SHP77 (cell line): Measurements from ENCODE around the gene KCNB1.

Source experiments
- DNase-seq, 2 experiments: peaks; one replicate each; lab custom pipeline; 2025; lab: John Stamatoyannopoulos, UW

KCNB1 gene

DNA sequence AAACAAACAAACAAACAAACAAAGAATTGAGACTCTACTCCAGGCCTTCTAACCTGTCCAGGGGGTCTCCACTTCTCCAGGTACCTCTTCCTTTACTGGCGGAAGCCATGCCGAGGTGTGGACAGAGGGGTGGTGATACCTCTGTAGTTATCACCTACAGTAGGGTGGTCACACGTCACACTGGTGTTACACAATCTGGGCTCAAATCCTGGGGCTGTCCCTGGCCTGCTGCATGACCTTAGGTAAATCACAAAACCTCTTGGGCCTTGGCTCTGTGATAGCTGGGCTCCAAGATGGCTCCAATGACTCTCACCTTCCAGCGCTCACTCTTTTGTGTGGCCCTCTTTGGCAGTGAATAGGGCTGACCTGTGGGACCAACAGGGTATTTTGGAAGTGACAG lies 127.8 kb downstream of the KCNB1 start:
- no peak for DNase-seq

- DNase-seq: no peak
These were observed 129.1 kb downstream of the KCNB1 start for GRCh38 chr20:49353348-49353747.

GRCh38 chr20:49352751-49353150 lies 129.7 kb downstream of the KCNB1 start:
- no peak for DNase-seq

GRCh38 chr20:49351775-49352174 lies 130.7 kb downstream of the KCNB1 start:
- no peak for DNase-seq

DNA sequence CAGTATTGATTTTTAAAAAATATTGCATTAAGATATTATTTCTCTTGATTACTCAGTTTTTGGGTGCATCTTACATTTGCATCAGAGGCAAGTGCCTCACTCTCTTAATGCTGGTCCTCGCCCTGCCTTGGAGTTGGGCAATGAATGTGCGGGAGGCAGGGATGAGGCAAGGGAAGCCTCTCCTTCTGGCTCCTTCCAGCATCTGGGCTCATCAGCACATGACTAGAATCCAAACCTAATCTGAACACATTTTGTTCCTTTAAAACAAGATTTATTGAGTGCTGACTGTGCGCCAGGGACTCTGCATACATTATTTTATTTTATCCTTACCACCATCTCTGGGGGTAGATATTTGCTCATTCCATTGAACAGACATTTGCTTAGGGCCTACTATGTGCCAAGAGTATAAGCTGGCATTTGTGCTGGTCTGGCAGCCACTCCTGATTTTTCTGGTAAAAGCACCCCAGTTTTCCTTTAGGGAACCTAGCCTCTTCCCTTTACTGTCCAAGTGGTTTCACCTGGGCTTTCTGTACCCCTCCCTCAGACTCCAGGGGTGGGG lies 132.7 kb downstream of the KCNB1 start:
- DNase-seq: no peak

GRCh38 chr20:49349078-49349477 lies 133.4 kb downstream of the KCNB1 start:
- DNase-seq: no peak

GRCh38 chr20:49348563-49348962 lies 133.9 kb downstream of the KCNB1 start:
- DNase-seq: no peak

GRCh38 chr20:49347156-49347555 lies 135.3 kb downstream of the KCNB1 start:
- DNase-seq: no peak

DNA sequence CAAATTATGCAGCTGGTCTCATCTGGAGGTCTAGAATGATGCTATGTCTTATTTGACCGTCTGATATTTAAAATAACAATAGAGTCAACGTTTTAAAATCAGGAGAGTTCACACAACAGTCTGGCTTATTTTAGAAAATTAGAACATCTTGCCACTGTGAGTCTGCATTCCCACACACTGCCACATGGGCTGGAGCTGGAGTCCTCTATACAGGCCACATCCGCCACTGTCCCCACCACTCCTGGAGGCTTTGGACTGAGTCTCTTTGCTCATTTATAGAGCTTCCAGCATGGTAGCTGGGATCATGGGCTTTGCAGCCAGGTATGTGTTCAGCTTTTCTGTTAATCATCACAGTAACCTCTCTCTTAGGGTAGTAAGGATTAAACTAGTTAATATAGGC lies 135.8 kb downstream of the KCNB1 start:
- DNase-seq: peak in 1 of 2 experiments; percentile 2

- no peak for DNase-seq
These were observed 136.9 kb downstream of the KCNB1 start for GRCh38 chr20:49345524-49345923.

DNA sequence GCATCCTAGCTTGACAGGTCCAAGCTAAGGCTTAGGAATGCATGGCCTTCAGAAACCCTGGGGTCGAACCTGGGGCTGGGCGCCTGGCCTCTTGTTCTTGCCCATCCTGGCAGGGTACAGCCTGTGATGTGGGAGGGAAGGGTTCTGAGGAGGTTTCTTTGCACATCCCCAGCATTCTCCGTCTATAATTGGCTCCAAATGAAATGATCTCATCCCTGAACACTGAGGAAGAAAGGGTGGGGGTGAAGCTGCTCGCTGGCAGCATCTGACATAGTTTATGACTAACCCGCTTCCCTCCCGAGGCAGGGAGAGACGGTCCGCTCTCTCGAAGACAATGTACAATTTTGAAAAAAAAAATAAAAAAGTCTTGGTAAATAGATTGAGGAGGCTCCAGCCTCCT lies 137.5 kb downstream of the KCNB1 start:
- peak; percentile 25 to 36 for DNase-seq

DNA sequence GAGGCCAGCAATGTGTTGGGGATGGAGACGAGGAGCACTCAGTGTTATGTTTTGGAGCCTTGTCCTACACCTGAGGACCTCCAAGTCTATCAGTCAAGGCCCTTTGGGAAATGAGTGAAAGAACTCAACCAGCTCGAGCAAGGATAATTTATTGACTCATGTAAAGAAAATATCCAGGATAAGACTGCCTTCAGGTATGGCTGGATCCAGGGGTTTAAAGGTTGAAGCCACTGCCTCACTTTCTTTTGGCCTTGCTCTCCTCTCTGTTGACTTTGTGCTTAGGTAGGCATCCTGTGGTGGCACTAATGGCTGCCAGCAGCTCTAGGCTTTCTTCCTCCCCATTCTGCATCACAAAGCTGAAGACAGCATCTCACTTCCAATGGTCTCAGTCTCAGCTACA lies 138.3 kb downstream of the KCNB1 start:
- no peak for DNase-seq

DNA sequence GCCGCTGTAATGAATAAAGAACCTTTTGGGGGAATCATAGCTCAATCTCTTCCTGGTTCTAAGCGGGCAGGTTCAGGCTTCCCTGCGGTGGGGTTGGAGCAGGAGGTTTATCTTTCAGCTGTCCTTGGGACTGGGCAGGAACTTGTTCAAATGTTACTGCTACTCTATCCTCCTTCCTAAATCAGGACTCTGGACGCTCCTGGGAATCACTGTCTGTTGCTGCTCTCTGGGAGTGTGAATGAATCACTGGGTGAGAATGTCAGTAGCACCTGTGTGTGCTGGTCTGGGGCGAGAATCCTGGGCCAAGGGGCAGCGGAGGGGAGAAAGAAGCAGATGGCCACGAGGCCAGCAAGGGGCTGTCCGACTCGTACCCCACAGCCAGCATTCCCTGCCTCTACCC lies 139.2 kb downstream of the KCNB1 start:
- no peak for DNase-seq

DNA sequence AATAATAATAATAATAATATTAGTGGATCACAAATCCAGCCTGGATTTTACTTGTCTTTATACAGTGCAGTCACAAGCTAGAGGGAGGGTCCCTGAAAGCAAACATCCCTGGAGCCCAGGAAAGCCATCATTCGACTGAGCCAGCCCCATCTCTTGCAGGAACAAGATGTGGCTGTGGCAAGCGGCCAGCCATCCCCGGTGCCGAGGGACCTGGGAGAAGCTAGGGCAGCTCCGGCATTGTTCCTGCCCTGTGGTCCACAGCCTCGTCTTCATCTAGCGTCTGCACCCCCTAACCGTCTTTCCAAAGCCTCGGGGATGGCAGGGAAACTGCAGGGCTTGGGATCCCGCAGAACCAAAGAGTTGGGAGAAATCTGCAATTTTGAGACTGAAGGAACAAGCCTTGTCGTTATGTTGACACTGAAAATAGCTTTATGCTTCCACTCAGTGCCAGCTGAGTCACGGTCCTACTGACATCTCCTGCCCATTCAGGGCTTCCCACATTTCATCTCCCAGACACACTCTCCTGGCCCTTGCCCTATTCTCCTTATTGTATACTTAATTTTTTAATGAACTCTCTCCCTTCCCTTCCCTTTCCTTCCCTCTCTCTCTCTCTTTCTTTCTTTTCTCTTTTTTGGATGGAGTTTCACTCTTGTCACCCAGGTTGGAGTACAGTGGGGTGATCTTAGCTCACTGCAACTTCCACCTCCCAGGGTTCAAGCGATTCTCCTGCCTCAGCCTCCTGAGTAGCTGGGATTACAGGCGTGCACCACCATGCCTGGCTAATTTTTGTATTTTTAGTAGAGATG lies 142.1 kb downstream of the KCNB1 start:
- DNase-seq: peak in 1 of 2 experiments; percentile 45

DNA sequence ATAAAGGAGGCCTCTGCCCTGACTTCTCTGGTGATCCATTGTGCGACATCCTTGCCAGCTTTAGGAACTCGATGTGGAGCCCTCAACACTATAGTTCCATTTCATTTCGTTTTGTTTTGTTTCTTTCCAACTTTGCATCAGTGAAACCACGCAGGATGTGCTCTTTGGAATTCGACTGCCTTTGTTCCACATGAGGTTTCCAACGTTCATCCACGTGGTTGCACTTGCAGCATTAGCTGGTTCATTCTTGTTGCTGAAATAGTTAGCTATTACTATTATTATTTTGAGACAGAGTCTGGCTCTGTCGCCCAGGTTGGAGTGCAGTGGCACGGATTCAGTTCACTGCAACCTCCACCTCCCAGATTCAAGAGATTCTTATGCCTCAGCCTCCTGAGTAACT lies 143.3 kb downstream of the KCNB1 start:
- no peak for DNase-seq

DNA sequence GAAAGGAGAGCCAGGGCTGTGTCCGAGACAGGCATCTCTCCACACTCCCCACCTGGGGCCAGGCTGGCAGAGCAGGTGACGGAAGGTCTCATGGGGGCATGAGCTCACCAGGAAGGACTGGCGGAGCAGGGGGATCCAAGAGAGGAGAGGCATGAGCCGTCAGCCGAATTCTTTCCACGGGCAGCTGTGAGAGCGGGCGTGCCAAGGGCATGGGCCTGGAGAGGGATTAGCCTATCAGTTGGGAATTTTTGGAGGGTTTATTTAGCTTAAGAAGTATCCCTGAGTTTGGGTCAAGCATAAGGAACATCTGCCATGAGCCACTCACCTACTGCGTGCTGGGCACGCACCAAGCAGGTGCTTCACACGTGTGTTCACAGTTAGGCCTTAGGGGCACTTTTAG lies 144.4 kb downstream of the KCNB1 start:
- DNase-seq: no peak

- DNase-seq: no peak
These were observed 145.1 kb downstream of the KCNB1 start for GRCh38 chr20:49337357-49337756.

DNA sequence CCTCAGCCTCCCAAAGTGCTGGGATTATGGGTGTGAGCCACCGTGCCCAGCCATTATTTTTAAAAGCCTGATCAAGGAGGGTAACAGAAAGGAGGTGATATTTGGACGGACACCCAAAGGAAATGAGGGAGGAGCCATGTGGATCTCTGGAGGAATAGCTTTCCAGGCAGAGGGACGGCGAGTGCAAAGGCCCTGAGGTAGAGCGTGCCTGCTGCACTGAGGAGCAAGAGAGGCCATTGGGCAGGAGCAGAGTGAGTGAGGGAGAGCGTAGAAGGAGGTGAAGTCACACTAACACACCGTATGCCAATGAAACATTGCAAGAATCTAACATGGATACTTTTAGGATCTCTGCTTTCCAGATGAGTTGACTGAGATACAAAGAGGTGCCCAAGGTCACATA lies 145.7 kb downstream of the KCNB1 start:
- no peak for DNase-seq

GRCh38 chr20:49335476-49335875 lies 147.0 kb downstream of the KCNB1 start:
- no peak for DNase-seq

DNA sequence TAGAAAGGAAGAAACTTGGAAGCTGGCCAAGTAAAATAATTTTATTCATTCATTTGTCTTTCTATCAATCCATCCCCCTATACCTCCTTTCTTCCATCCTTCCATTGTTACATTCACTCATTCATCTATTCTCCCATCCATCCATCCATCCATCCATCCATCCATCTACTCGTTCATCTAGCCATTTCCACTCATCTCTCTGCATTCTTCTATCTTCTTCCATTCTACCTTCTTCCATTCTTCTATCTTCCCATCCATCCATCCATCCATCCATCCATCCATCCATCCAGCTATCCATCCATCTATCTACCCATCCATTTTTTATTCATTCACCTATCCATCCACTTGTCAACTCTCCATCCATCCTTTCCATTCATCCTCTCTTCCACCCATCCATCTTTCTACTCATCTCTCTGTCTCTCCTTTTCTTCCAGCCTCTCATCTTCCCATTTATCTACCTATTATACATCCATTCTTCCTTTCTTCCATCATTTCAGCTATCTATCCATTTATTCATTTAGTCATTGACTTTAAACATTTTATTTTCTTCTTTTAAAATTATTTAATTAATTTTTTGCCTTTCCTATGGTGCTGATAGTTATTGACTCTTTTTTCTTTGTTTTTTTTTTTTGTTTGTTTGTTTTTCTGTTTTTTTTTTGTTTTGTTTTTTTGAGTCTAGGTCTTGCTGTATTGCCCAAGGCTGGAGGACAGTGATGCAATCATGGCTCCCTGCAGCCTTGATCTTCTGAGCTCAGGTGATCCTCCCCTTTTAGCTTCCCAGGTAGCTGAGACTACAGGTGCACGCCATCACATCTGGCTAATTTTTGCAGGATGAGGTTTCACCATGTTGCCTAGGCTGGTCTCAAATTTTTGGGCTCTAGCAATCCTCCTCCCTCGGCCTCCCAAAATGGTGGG lies 151.5 kb downstream of the KCNB1 start:
- DNase-seq: no peak

- no peak for DNase-seq
These were observed 153.7 kb downstream of the KCNB1 start for GRCh38 chr20:49328790-49329189.

GRCh38 chr20:49326026-49326425 lies 156.4 kb downstream of the KCNB1 start:
- no peak for DNase-seq

DNA sequence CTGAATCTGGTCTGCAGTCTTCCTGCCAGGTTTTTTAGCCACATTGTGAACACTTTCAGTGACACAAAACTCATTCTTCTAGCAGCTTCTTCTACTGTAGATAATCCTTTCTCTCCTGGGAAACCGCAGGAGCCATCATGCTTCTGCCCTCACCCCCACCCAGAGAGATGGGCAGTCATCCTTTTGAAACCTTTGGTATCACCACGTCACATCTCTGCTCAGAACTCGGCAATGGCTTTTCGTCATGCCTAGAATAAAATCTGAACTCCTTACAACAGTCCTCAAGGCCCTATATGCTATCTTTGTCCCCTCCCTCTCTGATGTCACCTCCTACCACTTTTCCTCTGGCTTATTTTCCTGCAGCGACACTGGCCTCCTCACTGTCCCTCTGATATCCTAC lies 158.2 kb downstream of the KCNB1 start:
- DNase-seq: no peak
